Right cardiac atrium (tissue), 5 donors: ENCODE measurements around the gene ZFX. TPM values are rescaled to one million over a fixed set of nuclear protein-coding genes. Genes with fewer than 3 reads are reported as not detected.

Source experiments
- ATAC-seq, 2 donors: fragments of 200-7000 bp; cut with Tn5 transposase; one replicate each; pipeline versions ENCODE4 v1.8.0 to v1.9.1; 2020; ENCODE audit warnings: moderate library complexity in 2 of 2, mild to moderate bottlenecking in 1 of 2
- DNase-seq, 3 donors: peaks; one replicate each; pipeline ENCODE4 v3.0.0-alpha.2; 2020
- H3K27ac ChIP-seq: one replicate; pipeline ENCODE4 v1.5.1; 2013; ENCODE audit warnings: mild to moderate bottlenecking, low read length, control low read depth, moderate library complexity
- H3K27me3 ChIP-seq: one replicate; pipeline ENCODE4 v1.6.1; 2013; ENCODE audit not compliant: control insufficient read depth, insufficient read depth
- H3K4me1 ChIP-seq: one replicate; pipeline ENCODE4 v1.6.1; 2013; ENCODE audit warnings: low read length; ENCODE audit not compliant: control insufficient read depth, insufficient read depth
- H3K4me3 ChIP-seq: one replicate; pipeline ENCODE4 v1.5.1; 2013; ENCODE audit warnings: low read length, control low read depth
- H3K9me3 ChIP-seq: one replicate; pipeline ENCODE4 v1.6.1; 2013; ENCODE audit warnings: low read length; ENCODE audit not compliant: control insufficient read depth
- WGBS: extraction: QIAGEN DNeasy Blood & Tissue Kit; methylation state at CpG from one replicate; pipeline ENCODE4 v1.1.7; 2013; 5-methylcytosine and 5-hydroxymethylcytosine counted together
- intact Hi-C, 4 donors: fragments of 100-400 bp; cut with DNase I; formaldehyde crosslinking; loops; one replicate each; pipeline versions ENCODE4 v1.11.0 to v1.14.0; 2022 to 2023
- polyA plus RNA-seq: library from polyadenylated mRNA; stranded (reverse); fragments of 200-250 nt; gene quantifications from one replicate; pipeline ENCODE4 v1.2.3, GENCODE V29; 2013
- total RNA-seq, 4 donors: library from RNA; stranded (reverse); fragmentation: NEBNext Ultra II Directional; extraction: Animal tissue kit (Norgen Biotek cat#: 25700); gene quantifications; one replicate each; pipeline ENCODE4 v1.2.1, GENCODE V29; 2021
- donor health status: healthy with polysubstance abuse.
- donor health status: DM: no; HTN: yes; CAD: no.
- donor health status: DM: no; HTN: no; CAD: no.
- donor health status: DM: no; HTN: yes; CAD: no; lungs with severe emphysema.
- donor health status: DM: yes; HTN: yes; CAD: no.

ZFX gene
- total and polyA plus RNA-seq, 5 donors, result 5.6 to 64.4 (median 38.5) TPM

DNA sequence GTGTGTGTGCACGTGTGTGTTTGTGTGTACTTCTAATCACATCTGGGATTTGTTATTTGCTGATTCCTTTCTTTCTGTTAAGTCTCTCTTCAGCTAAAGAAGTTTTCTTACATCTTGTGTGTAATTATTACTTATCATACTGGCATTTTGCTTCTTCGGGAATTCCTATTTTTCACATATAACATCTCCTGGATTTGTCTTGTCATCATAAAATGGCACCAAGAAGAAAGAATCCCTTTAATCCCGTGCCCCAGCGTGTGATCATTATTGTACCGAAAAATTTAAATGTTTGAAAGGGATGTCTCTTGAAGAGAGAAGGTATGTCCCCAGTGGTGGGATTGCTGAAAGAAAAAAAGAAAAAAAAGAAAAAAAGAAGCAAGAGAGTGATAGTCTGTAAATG lies 72.3 kb downstream of the ZFX start:
- Histone ChIP-seq H3K27ac (no peak overlapping the region), H3K4me3 (no peak overlapping the region), H3K4me1 (no peaks in the 10 kb centered on the region), H3K9me3 (no peaks in the 10 kb centered on the region), H3K27me3 (no peaks in the 10 kb centered on the region)
- ATAC-seq (no peak), DNase-seq (no peak)
- WGBS, result 86% methylated on average over 5 of the region's 5 CpGs
- intact Hi-C loops, result no loop called here

DNA sequence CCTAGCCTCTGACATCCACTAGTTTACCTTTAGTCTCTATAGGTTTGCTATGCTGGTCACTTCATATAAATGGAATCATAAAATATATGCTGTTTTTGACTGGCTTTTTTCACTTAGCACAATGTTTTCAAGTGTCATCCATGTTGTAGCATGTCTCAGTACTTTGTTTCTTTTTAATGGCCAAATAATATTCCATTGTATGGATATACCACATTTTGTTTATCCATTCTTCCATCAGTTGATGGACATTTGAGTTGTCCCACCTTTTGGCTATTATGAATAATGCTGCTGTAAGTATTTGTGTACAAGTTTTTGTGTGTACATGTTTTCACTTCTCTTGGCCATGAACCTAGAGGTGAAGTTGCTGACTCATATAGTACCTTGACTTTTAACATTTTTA lies 75.7 kb downstream of the ZFX start:
- Histone ChIP-seq H3K4me3 (no peak overlapping the region), H3K27me3 (no peaks in the 10 kb centered on the region), H3K4me1 (no peaks in the 10 kb centered on the region), H3K27ac (no peak overlapping the region), H3K9me3 (no peaks in the 10 kb centered on the region)
- ATAC-seq (no peak), DNase-seq (no peak)
- intact Hi-C loops, result no loop called here

DNA sequence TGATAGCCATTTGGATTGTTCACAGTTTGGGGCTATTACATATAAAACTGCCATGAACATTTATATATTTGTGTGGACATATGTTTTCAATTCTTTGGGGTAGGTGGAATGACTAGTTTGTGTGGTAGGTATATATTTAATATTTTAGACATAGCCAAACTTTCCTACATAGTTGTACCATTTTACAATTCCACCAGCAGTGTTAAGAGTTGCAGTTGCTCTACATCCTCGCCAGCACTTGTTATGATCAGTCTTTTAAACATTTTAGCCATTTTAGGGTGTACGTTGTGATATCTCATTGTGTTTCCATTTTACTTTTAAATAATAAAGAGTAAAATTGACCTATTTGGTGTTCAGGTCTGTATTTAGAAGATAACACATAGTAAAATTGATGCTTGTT lies 76.6 kb downstream of the ZFX start:
- 95% methylated on average over 2 of the region's 2 CpGs for WGBS
- Histone ChIP-seq H3K27me3 (no peaks in the 10 kb centered on the region), H3K27ac (no peak overlapping the region), H3K4me1 (no peaks in the 10 kb centered on the region), H3K9me3 (no peaks in the 10 kb centered on the region), H3K4me3 (no peak overlapping the region)
- DNase-seq (no peak), ATAC-seq (no peak)
- intact Hi-C loops, result no loop called here

DNA sequence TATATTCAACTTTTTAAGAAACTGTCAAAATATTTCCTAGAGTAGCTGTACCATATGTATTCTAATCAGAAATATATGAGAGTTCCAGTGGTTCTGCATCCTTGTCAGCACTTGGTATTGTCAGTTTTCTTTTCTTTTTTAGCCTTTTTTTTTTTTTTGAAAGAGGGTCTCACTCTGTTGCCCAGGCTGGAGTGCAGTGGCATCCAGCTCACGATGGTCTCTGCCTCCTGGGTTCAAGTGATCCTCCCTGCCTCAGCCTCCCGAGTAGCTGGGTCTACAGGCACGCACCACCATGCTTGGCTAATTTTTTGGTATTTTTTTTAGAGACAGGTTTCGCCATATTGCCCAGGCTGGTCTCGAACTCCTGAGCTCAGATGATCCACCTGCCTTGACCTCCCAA lies 79.1 kb downstream of the ZFX start:
- 97% methylated on average over 5 of the region's 5 CpGs for WGBS
- intact Hi-C loops, result no loop called here
- Histone ChIP-seq H3K27ac (no peak overlapping the region), H3K9me3 (no peaks in the 10 kb centered on the region), H3K4me3 (no peak overlapping the region), H3K4me1 (no peaks in the 10 kb centered on the region), H3K27me3 (no peaks in the 10 kb centered on the region)
- ATAC-seq, result no peak
- no peak for DNase-seq

DNA sequence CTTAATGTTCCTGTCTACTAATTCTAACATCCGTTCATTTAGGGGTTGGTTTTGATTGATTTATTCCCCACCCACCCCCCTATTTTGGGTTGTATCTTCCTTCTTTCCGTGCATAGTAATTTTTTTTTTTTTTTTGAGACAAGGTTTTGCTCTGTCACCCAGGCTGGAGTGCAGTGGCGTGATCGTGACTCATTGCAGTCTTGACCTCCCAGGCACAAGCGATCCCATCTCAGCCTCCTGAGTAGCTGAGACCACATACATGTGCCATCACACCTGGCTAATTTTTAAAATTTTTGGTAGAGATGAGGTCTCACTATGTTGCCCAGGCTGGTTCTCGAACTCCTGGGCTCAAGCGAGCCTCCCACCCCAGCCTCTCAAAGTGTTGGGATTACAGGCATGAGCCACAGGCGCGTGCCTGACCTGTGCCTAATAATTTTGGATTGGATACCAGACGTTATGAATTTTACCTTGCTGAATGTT lies 79.9 kb downstream of the ZFX start:
- ATAC-seq (no peak), DNase-seq (no peak)
- Histone ChIP-seq H3K4me3 (no peak overlapping the region), H3K9me3 (no peaks in the 10 kb centered on the region), H3K4me1 (no peaks in the 10 kb centered on the region), H3K27ac (no peak overlapping the region), H3K27me3 (no peaks in the 10 kb centered on the region)
- 63% methylated on average over 10 of the region's 10 CpGs for WGBS
- intact Hi-C loops, result no loop called here

DNA sequence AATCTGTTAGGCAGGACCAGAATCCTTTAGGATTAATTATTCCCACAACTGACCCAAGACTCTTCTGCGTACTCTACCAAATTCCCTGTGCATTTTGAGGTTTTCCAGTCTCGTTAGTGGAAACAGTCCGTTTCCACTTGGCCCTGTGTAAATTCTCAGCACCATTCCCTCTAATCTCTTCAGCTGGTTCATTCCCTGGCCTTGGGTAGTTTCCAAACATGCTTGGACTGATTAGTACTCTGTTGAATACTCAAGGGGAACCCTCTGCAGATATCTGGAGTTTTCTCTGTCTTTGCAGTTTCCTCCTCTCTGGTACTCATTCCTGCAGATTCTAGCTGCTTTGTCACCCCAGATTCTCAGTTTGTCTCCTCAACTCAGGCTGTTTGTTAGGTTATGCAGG lies 80.4 kb downstream of the ZFX start:
- WGBS, result 29% methylated on average over 3 of the region's 3 CpGs
- ATAC-seq, result peak; percentile 76 to 83
- Histone ChIP-seq H3K9me3 (no peaks in the 10 kb centered on the region), H3K4me1 (no peaks in the 10 kb centered on the region), H3K27me3 (no peaks in the 10 kb centered on the region), H3K4me3 (no peak overlapping the region), H3K27ac (no peak overlapping the region)
- intact Hi-C loops, result no loop called here
- DNase-seq, result no peak

DNA sequence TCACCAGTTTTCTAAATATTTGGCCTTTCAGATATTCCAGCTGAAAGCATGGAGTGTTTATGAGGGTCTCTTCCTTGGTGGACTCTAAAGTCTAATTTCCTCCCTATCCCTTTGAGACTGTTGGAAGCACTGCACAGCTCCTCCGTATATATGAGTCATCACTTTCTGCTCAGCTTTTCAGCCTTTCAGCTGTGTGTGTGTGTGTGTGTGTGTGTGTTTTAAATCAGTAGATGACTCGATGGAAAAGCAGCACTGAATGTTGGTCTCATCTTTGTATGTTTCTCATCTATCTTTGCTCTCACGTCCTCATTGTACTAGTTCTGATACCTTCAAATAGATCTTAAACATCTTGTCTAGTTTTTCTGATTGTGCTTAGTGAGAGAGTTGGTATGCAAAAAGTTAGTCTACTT lies 81.6 kb downstream of the ZFX start:
- intact Hi-C loops, result no loop called here
- peak in 1 of 2 donors; percentile 71 for ATAC-seq

DNA sequence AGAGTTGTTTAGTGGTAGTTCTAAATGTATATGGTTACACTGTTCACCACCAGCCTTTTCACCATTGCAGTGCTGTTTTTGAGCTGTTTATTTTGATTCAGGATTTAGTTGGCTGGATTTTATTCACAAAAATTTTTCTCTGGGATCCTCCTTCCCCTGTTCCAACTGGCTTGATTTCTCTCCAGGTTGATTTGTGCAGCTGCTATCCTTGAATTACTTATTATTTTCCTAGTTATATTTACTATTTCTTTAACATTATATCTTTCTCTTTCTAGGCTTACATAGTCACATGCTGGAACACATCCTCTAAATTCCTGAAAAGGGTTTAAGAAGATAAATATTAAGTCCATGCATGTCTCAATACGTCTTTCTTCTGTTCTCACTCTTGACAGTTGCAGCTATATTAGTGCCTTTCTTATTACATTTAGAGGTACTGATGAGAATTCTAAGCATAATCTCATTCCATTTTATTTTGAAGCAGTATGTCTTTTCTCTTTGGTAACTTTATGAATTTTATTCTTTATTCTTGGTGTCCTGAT lies 82.2 kb downstream of the ZFX start:
- intact Hi-C loops, result no loop called here

More for the DNA sequence above, 81.6 kb downstream of the ZFX start:
- H3K27me3 ChIP-seq, result no peaks in the 10 kb centered on the region
- H3K4me1 ChIP-seq, result no peaks in the 10 kb centered on the region
- H3K27ac ChIP-seq, result no peak overlapping the region
- H3K9me3 ChIP-seq, result no peaks in the 10 kb centered on the region
- no peak for DNase-seq
- WGBS, result 20% methylated on average over 3 of the region's 3 CpGs
- H3K4me3 ChIP-seq, result no peak overlapping the region

DNA sequence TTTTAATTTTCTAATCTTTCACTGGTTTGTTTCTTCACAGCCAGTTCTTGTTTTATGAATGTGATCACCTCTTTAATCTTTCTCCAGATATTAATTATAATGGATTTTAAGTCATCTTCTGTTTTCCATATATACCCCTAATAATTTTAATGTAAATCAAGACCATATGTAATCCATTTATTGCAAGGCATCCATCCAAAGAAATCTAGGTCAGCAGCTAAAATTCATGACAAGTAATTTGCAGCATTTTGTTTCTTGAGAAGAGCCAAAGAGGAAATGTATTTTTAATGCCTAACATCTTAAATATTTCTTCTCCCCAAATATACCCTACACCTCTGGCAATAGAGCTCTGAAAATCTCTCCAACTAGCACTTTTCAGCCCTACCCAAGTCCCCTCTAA lies 83.3 kb downstream of the ZFX start:
- ATAC-seq, result no peak
- H3K4me1 ChIP-seq, result no peaks in the 10 kb centered on the region
- intact Hi-C loops, result no loop called here

More for the DNA sequence above, 82.2 kb downstream of the ZFX start:
- DNase-seq (no peak), ATAC-seq (no peak)
- Histone ChIP-seq H3K4me3 (no peak overlapping the region), H3K27me3 (no peaks in the 10 kb centered on the region), H3K27ac (no peak overlapping the region), H3K9me3 (no peaks in the 10 kb centered on the region), H3K4me1 (no peaks in the 10 kb centered on the region)
- WGBS, result 61% methylated on average over 1 of the region's 1 CpG

DNA sequence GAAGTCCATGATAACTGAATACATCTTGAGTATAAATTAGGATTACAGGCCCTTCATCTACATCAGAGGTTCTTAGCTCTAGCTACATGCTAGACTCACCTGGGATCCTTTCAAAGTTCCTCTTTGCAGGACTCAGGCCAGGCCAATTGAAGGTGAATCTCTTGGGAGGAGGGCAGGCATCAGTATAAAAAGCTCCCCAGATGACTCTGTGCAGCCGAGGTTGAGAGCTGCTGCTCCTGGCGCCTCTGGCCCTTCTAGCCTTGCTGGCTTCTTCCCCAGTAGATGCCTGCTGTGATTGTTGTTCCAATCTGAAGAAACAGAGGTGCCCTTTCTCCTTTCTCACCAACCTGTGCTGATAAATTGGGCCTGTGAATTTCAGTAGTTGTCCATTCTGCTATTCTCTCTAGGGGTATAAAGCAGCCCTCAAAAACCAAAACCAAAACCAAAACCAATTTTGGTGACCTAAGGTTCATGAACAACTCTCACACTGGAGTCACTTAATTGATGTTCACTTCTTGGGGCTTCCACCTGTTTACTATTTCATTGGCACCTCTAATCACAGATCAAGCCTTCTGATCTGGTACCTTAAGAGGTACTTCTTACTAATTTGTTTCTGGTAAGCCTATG lies 85.7 kb downstream of the ZFX start:
- H3K27me3 ChIP-seq, result no peaks in the 10 kb centered on the region
- no peaks in the 10 kb centered on the region for H3K9me3 ChIP-seq
- WGBS, result 98% methylated on average over 2 of the region's 2 CpGs
- no peaks in the 10 kb centered on the region for H3K4me1 ChIP-seq
- H3K27ac ChIP-seq, result no peak overlapping the region
- DNase-seq (no peak), ATAC-seq (no peak)
- no peak overlapping the region for H3K4me3 ChIP-seq
- intact Hi-C loops, result no loop called here

More for the DNA sequence above, 83.3 kb downstream of the ZFX start:
- Histone ChIP-seq H3K27ac (no peak overlapping the region), H3K27me3 (no peaks in the 10 kb centered on the region), H3K9me3 (no peaks in the 10 kb centered on the region), H3K4me3 (no peak overlapping the region)
- DNase-seq, result no peak

DNA sequence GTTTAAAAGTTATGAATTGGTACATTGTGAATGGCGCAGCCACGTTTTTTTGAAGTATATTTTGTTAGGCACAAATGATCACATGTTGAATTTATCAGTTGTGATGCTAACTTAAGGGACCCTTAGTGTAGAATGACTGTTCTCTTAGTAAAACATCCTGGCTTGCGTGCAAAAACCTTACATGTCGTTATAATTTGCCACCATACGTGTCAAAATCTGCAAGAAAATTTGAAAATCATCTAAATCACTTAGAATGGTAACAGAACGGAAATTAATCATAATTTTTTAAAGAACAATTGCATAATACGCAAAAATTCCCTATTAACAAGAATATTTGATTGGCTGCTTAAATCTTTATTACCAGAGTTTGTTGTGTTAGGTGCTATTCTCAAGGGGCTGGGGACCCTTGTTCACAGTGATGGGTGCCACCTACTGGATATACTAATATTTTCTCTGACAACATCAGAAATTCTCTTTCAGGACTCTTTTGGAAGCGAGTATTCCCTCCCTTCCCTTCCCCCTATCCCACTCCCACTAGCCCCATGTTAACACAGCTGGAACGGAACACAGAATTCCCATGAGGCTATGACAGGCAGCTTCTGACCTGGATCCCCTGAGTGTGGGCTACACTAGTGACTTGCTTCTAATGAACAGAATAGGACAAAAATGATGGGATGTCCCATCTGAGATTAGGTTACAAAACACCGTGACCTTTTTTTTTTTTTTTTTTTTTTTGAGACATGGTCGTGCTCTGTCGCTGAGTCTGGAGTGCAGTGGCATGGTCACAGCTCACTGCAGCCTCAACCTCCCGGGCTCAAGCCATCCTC lies 92.5 kb downstream of the ZFX start:
- no peak overlapping the region for H3K27ac ChIP-seq
- no peak overlapping the region for H3K4me3 ChIP-seq
- no peak for DNase-seq
- intact Hi-C loops, result loop anchor here in 2 of 4 donors (5.0 to 10.0 kb wide), 2 partner anchors 157 to 160 kb away; no protein-coding TSS in a partner anchor
- WGBS, result 54% methylated on average over 13 of the region's 13 CpGs
- H3K27me3 ChIP-seq, result no peaks in the 10 kb centered on the region
- ATAC-seq, result peak; percentile 43 to 45
- H3K9me3 ChIP-seq, result no peaks in the 10 kb centered on the region
- H3K4me1 ChIP-seq, result no peaks in the 10 kb centered on the region
